ENCODE measurements around the gene ARPC5L.

- TF ChIP-seq E2F2 (CRISPR knock-in tag; IDR thresholded peaks at IDR 0.05; ENCODE audit: borderline replicate concordance) (no peak), TP53 (CRISPR knock-in tag; conservative IDR thresholded peaks at IDR 0.05) (no peak), BCL3 (CRISPR knock-in tag; IDR thresholded peaks at IDR 0.05) (no peak), EP300 (IDR thresholded peaks at IDR 0.05; ENCODE audit: low read depth in 2 of 2, low read length in 2 of 2) (no peak), EP300 (CRISPR knock-in tag; IDR thresholded peaks at IDR 0.05; ENCODE audit: borderline replicate concordance) (no peak), RELA (CRISPR knock-in tag; IDR thresholded peaks at IDR 0.05) (no peak), POLR2A (IDR thresholded peaks at IDR 0.05; ENCODE audit: insufficient read depth in 1 of 2, low read depth in 2 of 2, low read length in 2 of 2) (no peak), ATF2 (CRISPR knock-in tag; IDR thresholded peaks at IDR 0.05) (no peak)
These were observed 13.6 kb downstream of the ARPC5L start for GRCh38 chr9:124875501-124875900.
